ENCODE results near the gene GUCA1A.

DNA sequence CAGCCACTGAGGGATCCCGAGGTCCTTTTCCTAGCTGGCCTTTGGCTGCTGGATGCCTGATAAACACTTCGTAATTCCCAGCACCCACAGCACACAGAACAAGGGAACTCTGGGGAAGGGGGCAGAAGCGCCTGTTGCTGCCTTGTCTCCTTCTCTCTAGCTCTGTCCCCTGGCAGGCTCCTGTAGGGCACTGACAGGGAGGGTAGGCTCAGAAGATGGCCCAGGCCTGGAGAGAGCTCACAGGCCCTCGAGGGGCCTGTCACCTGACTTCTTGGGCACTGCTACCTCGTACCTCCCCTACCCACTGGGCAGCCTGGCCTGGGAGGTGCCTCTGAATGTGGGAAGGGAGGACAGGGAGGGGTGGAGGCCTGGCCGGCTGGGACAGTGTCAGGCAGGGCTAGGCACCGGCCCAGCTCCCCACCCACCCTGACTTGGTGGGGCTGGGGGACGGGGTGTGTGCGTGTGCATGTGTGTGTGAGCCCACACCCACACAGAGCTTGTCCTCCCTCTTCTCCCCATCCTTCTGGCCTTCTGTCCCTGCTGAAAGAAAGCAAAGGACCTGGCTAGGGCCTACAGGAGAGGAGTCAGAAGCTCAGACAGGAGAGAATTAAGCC is 48.8 kb upstream of the GUCA1A start:
- TF ChIP-seq, protein P1, sequence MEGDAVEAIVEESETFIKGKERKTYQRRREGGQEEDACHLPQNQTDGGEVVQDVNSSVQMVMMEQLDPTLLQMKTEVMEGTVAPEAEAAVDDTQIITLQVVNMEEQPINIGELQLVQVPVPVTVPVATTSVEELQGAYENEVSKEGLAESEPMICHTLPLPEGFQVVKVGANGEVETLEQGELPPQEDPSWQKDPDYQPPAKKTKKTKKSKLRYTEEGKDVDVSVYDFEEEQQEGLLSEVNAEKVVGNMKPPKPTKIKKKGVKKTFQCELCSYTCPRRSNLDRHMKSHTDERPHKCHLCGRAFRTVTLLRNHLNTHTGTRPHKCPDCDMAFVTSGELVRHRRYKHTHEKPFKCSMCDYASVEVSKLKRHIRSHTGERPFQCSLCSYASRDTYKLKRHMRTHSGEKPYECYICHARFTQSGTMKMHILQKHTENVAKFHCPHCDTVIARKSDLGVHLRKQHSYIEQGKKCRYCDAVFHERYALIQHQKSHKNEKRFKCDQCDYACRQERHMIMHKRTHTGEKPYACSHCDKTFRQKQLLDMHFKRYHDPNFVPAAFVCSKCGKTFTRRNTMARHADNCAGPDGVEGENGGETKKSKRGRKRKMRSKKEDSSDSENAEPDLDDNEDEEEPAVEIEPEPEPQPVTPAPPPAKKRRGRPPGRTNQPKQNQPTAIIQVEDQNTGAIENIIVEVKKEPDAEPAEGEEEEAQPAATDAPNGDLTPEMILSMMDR (IDR thresholded peaks at IDR 0.05; ENCODE audit: low read depth, low read length) = no peak
- TF ChIP-seq POLR2A (IDR thresholded peaks at IDR 0.05; ENCODE audit: extremely low read depth, insufficient read length) = no peak
- TF ChIP-seq, protein P2, sequence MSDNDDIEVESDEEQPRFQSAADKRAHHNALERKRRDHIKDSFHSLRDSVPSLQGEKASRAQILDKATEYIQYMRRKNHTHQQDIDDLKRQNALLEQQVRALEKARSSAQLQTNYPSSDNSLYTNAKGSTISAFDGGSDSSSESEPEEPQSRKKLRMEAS (IDR thresholded peaks at IDR 0.05; ENCODE audit: low read depth, low read length) = no peak
